22Rv1 (cell line): ENCODE results near the gene FBLIM1.

ENCODE experiments used
- ZFX ChIP-seq: fragments of 450-650 bp; IDR thresholded peaks from 2 replicates; pipeline ENCODE4 v1.6.1; 2017; ENCODE audit warnings: antibody characterized with exemption, borderline replicate concordance
- TF ChIP-seq, protein P1 (sequence below): fragments of 450-650 bp; IDR thresholded peaks from 2 replicates; pipeline ENCODE4 v1.5.1; 2017; ENCODE audit warnings: mild to moderate bottlenecking

DNA sequence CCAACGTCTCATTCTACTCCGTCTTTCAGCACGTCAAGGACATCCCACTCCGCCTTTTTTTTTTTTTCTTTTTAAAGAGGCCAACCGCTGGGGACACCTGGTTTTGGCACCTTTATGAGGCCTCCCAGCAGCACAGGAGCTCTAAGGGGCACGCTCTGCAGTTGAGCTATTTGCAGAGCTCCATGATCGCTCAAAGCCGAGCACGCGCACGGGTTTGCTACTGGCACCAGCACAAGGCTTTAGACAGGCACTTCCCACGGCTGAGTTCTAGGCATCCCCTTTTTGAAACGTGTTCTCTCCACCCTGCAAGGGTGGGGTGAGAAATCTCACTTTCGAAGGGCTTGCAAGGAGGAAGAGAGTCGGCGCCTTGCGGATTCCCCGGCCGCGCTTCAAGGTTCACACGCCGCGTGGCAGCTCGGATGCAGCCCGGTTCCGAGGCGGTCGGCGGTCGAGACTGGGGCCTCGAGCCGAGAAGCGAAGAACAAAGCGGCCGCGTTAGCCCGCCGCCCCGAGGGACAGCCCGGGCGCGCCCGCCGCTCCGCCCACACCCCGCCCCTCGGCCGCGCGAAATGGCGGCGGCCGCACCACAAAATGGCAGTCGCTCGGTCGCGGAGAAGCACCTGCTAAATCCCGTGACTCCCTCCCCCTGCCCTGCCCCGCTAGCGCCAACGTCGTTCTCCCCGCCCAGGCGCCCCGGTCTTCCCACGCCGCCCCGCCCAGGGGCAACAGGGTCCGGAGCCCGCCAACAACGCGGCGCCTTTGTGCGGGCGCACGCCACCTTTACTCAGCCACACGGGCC, 76.0 kb downstream of the FBLIM1 start:
- TF ChIP-seq, protein P1, sequence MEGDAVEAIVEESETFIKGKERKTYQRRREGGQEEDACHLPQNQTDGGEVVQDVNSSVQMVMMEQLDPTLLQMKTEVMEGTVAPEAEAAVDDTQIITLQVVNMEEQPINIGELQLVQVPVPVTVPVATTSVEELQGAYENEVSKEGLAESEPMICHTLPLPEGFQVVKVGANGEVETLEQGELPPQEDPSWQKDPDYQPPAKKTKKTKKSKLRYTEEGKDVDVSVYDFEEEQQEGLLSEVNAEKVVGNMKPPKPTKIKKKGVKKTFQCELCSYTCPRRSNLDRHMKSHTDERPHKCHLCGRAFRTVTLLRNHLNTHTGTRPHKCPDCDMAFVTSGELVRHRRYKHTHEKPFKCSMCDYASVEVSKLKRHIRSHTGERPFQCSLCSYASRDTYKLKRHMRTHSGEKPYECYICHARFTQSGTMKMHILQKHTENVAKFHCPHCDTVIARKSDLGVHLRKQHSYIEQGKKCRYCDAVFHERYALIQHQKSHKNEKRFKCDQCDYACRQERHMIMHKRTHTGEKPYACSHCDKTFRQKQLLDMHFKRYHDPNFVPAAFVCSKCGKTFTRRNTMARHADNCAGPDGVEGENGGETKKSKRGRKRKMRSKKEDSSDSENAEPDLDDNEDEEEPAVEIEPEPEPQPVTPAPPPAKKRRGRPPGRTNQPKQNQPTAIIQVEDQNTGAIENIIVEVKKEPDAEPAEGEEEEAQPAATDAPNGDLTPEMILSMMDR = no peak
- TF ChIP-seq ZFX = no peak
